GM19035 (cell line): ENCODE results near the gene OLFML2B.
"Not testable (repeated sequence)": the region's sequence is repeated elsewhere in the genome, so short reads cannot be mapped to it uniquely, and the experiment has no call there.

Source experiments
- ATAC-seq: cut with Tn5 transposase; IDR thresholded peaks from one replicate; pipeline ENCODE4 v1.9.1; 2021; ENCODE audit not compliant: unreplicated experiment

The OLFML2B gene

GRCh38 chr1:162036163-162036562 lies 12.5 kb upstream of the OLFML2B start:
- no peak for ATAC-seq

- ATAC-seq, result no peak
Measured at GRCh38 chr1:162035241-162035640, 11.6 kb upstream of the OLFML2B start.

GRCh38 chr1:162033428-162033827 lies 9.8 kb upstream of the OLFML2B start:
- ATAC-seq, result no peak

GRCh38 chr1:162030759-162031280 lies 7.2 kb upstream of the OLFML2B start:
- ATAC-seq, result no peak

DNA sequence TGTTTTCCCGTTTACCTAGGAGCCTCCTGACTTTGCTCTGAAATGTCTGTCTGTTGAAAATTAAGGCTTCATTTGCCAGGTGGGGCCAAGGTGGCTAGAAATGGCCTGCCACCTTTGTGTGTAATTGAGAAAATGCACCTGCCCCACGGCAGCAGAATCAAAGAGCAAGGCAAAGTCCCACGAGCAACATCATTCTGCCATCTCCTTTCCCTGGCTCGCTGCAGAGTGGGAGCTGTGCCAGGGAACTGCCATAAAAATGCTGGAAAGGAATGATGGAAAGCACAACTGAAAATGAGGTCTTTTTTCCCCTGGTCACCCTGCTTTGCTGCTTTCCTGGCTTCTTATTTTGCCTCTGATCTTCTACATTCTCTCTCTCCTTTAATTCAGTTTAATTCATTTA lies 5.5 kb upstream of the OLFML2B start:
- no peak for ATAC-seq

DNA sequence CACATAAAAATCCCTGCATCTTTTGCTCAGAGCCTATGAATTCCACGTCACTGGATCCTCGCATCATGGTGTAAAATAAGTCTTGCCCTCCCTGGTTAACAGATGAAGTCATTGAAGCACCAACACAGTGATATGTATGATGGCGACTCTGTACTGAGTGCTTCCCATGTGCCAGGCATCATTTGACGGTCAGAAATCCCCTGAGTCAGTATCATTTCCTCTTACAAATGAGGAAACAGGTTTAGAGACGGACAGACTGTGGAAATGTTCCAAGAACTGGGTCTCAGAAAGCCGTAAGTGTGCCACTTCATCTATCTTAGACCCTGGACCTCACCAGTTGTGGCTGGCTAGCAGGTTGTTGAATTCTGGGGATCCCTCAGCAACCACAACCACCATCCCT lies 5.1 kb upstream of the OLFML2B start:
- ATAC-seq, result no peak

DNA sequence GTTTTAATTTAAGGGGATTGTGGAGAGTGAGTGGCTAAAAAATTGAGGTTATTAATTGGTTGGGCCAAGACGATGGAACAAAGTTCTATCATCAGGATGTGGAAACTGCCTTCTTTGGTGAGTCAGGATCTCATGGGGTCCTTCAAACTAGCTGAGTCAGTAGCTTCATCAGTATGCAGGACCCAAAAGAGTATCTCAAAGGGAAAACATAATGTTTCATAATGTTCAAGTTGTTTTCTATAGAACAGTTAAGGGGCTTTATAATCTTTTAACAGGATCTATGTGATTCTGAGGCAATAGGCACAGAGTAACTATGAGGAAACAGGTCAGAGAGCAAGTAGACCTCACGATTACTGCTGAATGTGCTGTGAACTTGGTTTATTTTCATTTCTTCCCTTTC lies 3.2 kb upstream of the OLFML2B start:
- ATAC-seq, result no peak

GRCh38 chr1:162025541-162025940 lies 1.9 kb upstream of the OLFML2B start:
- no peak for ATAC-seq

DNA sequence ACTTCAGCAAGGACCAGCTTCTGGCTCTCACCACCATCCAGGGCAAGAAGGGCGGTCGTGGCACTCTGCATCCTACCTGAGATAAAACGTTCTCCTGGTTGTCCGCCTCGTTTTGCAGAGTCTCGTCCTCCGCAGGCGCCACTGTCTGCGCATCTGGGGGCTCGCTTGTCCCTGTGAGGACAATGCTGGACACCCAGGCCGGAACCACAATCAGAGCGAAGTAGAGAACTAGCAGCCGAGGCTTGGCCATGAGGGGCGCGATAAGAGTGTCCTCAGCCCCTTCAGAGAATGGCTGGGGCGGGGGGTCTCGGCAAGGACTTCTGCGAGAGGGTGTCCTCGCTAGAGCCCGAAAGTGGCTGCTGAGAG lies 505 bp downstream of the OLFML2B start:
- ATAC-seq, result no peak

DNA sequence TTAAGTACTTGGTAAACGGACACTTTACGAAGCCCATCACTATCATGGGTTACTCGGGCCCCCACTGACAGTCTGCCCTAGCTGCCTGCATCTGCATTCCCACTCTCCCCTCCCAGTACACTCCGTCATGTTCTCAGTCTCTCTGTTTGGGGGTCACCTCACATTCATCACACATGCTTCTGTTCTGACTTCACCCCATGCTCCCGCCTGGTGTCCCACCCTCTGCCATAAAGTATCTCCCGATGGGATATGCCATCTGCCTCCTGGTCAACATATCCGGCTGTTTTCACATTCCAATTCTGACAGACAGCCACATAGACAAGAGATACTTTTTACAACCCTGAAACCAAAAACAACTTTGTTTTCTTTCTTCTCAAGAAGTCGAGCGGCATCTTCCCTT lies 1.0 kb downstream of the OLFML2B start:
- no peak for ATAC-seq

DNA sequence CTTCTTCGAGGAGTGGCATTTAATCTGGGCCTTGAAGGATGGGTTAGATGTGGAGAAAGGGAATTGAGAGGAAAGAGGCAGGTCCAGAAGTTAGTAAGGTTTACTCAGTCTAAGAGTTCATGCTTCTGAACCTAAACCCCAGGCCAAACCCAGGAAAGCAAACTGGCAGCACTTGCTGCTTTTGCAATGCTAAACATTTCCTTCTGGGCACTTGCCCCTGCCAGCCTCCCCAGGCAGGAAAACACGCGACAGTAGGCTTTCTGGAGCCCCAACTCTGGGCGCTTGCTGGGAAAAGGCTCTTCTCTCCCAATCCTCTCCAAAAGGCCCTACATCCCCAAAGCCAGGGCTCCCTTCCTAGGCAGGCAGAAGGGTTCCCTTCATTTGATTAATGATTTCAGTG lies 2.5 kb downstream of the OLFML2B start:
- no peak for ATAC-seq

DNA sequence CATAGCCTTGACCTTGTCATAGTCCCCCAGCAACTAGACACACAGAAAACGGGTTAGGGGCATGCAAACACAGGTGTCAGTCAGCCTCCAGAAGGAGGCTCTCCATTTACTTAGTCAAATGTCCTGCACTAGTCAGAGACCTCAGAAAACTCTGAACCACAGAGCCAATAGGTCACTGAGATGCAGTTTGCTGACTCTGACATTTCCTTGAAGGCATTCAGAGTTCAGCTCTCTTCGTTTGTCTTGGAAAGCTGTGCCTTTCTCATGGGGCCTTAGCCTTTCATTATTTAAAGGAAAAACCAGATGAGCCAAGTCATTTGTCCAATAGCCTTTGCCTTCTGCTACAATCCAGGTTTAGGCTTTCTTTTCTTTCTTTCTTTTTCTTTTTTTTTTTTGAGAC lies 3.5 kb downstream of the OLFML2B start:
- ATAC-seq, result no peak

GRCh38 chr1:162019446-162019845 lies 4.2 kb downstream of the OLFML2B start:
- no peak for ATAC-seq

DNA sequence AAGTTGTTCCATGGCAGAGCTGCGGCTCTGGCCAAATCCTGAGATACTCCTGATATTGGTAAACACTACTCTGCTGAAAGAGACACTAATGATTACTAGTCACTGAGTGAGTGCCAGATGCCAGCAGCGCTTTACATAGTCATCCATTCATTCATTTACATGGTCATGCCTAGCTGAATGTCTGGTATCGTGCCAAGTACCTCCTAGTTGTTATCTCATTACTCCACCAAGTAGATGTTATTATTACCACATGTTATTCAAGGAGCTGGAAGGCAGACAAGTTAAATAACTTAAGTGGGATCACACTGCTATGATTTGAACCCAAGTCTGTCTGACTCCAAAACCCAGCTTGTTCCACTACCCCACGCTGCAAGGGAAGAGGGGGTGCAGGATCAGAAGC lies 4.7 kb downstream of the OLFML2B start:
- no peak for ATAC-seq

DNA sequence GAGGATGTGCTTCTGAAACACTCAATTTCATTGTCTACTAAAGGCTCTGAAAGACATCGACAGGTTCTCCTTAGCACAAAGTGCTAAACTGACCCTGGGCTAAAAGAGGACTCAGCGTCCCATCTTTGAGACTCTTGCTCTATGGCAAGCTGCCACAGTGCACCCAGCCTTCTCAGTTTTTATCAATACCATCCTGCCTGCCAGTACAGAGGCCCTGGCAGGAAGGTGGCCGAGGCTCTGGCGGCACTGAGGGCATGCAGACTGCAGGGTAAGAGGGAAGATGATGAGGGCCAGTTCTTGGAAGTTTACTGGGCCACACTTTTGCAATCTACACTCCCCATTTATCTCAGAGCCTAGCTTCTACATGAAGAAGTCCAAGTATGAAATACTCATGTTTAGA lies 5.3 kb downstream of the OLFML2B start:
- no peak for ATAC-seq

DNA sequence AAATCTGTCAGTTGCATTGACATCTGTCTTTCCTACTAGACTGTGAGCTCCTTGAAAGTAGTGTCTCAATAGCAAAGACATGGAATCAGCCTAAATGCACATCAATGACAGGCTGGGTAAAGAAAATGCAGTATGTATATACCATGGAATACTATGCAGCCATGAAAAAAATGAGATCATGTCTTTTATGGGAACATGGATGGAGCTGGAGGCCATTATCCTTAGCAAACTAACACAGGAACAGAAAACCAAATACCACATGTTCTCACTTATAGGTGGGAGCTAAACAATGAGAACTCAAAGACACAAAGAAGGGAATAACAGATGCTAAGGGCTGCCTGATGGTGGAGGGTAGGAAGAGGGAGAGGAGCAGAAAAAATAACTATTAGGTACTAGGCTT lies 5.9 kb downstream of the OLFML2B start:
- not testable (repeated sequence) for ATAC-seq

DNA sequence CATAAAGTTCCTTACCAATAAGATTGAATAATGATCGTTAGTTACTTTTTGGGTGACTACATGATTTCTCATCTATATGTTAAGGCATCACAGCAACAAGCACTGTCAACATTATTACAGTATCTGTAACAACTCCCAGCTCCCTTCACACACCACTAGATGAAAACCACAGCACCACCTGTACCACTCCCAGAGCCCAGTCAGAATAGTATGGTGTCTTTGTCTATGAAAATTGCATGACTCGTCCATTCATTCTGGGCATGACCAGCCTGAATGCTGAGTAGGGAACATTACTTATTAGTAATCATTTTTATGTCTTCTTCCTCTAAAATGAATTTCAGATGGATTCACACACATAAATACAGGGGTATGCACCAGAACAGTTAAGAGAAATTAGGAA lies 7.0 kb downstream of the OLFML2B start:
- no peak for ATAC-seq

DNA sequence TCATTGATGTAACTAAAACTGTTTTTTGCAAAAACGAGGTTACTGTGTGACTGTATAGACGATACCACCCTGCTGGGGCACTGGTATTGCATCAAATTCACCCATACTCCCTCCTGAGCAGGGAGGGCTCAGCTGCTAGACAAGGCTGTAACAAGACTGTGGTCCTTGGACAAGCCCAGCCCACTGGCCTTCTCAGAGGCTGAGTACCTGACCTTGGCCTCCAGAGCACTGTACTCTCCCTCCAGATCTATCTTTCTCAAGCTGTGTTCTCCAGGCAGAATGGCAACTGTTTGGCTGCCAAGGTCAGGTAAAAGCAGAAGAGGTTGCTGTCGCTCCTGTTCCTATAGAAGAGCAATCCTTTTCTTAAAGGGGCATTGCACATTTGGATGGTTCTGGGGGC lies 8.5 kb downstream of the OLFML2B start:
- no peak for ATAC-seq

DNA sequence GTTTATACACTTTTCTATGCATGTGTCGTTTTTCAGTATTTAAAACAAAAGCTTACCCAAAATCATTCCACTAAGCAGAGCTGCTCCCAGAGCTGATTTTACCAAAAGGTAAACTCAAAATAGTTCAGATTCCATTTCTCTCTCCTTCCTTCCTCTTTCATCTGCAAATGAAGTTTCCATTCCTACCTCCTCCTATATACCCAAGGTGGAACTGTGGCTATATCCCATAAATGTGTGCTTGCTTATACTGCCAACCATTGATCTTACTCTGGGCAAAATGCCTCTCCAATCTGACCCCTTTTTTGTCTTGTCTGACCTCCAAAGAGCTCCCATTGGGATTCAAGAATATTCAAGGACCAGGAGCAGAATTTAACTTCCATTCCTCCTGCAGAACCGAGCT lies 9.5 kb downstream of the OLFML2B start:
- ATAC-seq, result no peak

- no peak for ATAC-seq
Measured at GRCh38 chr1:162013289-162013688, 10.4 kb downstream of the OLFML2B start.

GRCh38 chr1:162011337-162012012 lies 12.2 kb downstream of the OLFML2B start:
- ATAC-seq, result no peak

- no peak for ATAC-seq
Measured at GRCh38 chr1:162010175-162010506, 13.5 kb downstream of the OLFML2B start.

DNA sequence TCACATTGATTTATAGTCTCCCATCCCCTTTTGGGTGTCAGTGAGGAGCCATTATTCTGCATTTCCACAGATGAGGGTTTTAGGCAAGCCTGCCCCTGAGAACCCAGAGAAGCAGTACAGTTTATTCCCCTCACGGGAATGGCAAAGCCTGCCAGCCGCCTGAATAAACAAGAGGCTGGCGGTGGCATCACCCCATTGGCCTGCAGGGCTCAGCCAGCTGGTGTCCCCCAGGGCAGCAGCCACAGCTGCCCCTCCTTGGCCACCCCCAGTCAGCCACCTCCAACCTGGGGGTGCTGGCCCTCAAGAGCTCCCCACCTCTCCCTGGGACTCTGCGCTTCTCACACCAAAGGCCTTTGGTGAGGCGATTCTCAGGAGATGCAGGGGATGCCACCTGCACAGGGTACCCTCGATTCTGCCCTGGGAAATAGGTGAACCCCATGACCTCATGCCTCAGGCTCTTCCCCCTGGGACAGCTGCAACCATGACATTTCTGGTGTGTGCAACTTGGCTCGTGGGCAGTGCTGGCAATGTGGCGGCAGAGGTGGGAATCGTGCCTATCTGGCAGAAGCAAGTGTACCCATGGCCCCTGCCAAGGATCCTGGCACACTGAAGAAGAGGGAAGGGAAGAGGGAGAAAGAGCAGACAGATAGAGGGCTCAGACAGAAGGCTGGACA lies 14.0 kb downstream of the OLFML2B start:
- no peak for ATAC-seq
